Panc1 (cell line): ENCODE measurements around the gene INTS11. TPM values are rescaled to one million over a fixed set of nuclear protein-coding genes. Genes with fewer than 3 reads are reported as not detected.

Experiments
- ATAC-seq: fragments of 200-7000 bp; cut with Tn5 transposase; 2 replicates; pipeline ENCODE4 v1.9.1; 2020; ENCODE audit warnings: mild to moderate bottlenecking, moderate library complexity
- BruUV-seq: library from RNA; stranded (reverse); fragments of 400-500 nt; replicated peaks from 2 replicates; lab custom pipeline; 2021; lab: Mats Ljungman, UMichigan
- CTCF ChIA-PET: fragments of 300-600 bp; sonication (Branson Sonifier 250); formaldehyde crosslinking; loops from one replicate; lab custom pipeline; 2022; ENCODE audit warnings: antibody characterized with exemption; lab: Charles Lee
- POLR2A ChIA-PET: fragments of 300-600 bp; sonication (Branson Sonifier 250); formaldehyde crosslinking; loops from one replicate; lab custom pipeline; 2022; ENCODE audit warnings: antibody characterized with exemption; lab: Charles Lee
- DNase-seq: peaks from one replicate; pipeline ENCODE4 v3.0.0-alpha.2; 2010; ENCODE audit warnings: low read depth, low spot score
- H3K27ac ChIP-seq: 2 replicates; pipeline ENCODE4 v1.5.1; 2011; ENCODE audit warnings: mild to moderate bottlenecking, low read length, inconsistent platforms
- H3K27me3 ChIP-seq: fragments of 200-500 bp; sonication (Bioruptor generic); 2 replicates; pipeline ENCODE4 v1.6.0; 2014; ENCODE audit warnings: low read length, inconsistent platforms; ENCODE audit not compliant: control insufficient read depth, insufficient read depth
- H3K36me3 ChIP-seq: fragments of 200-500 bp; sonication (Bioruptor generic); 2 replicates; pipeline ENCODE4 v1.5.1; 2014; ENCODE audit warnings: inconsistent platforms, mild to moderate bottlenecking, low read length, moderate library complexity; ENCODE audit not compliant: control insufficient read depth, insufficient read depth
- H3K4me1 ChIP-seq: 2 replicates; pipeline ENCODE4 v1.5.1; 2011; ENCODE audit warnings: inconsistent platforms, mild to moderate bottlenecking, low read length, moderate library complexity; ENCODE audit not compliant: control insufficient read depth, insufficient read depth
- H3K4me3 ChIP-seq, 2 experiments: 2 replicates each; pipeline ENCODE4 v1.5.1; 2011 to 2012; ENCODE audit warnings: low read depth in 2 of 2, low read length in 2 of 2, mild to moderate bottlenecking in 2 of 2, inconsistent platforms in 1 of 2, moderate library complexity in 1 of 2
- H3K9me3 ChIP-seq: fragments of 200-500 bp; sonication (Bioruptor generic); 2 replicates; pipeline ENCODE4 v1.5.1; 2014; ENCODE audit warnings: low read depth, mild to moderate bottlenecking, inconsistent platforms, low read length, moderate library complexity; ENCODE audit not compliant: control insufficient read depth, insufficient read depth
- CTCF ChIP-seq: fragments of 450-650 bp; IDR thresholded peaks from 2 replicates; pipeline ENCODE4 v1.5.1; 2017; ENCODE audit warnings: mild to moderate bottlenecking
- POLR2AphosphoS5 ChIP-seq: IDR thresholded peaks from 2 replicates; pipeline ENCODE4 v1.6.1; 2012; ENCODE audit warnings: mild to moderate bottlenecking, low read depth, low read length, moderate library complexity
- REST ChIP-seq, 2 experiments: IDR thresholded peaks; 2 replicates each; pipeline ENCODE4 v1.6.1; 2011 to 2012; ENCODE audit warnings: low read depth in 2 of 2, control low read depth in 1 of 2, low read length in 1 of 2, mild to moderate bottlenecking in 1 of 2, moderate library complexity in 1 of 2; ENCODE audit not compliant: insufficient read depth in 1 of 2
- SIN3A ChIP-seq: IDR thresholded peaks from 2 replicates; pipeline ENCODE4 v1.6.1; 2012; ENCODE audit warnings: low read depth, mild to moderate bottlenecking, low read length, moderate library complexity, borderline replicate concordance; ENCODE audit not compliant: insufficient read depth
- TCF7L2 ChIP-seq: IDR thresholded peaks from 2 replicates; pipeline ENCODE4 v1.6.1; 2011; ENCODE audit warnings: mild to moderate bottlenecking, low read depth, low read length, inconsistent platforms
- in situ Hi-C: cut with HindIII; loops from 2 replicates; pipeline ENCODE4 v1.10.0; 2016; ENCODE audit warnings: low sequenced_read_pairs, low pct_unique_long_range_greater_than_20kb
- intact Hi-C: fragments of 100-400 bp; cut with micrococcal nuclease; formaldehyde crosslinking; loops from one replicate; pipeline ENCODE4 v1.10.0; 2022; ENCODE audit not compliant: unreplicated experiment
- total RNA-seq: library from RNA; stranded (reverse); gene quantifications from one replicate; pipeline ENCODE4 v1.2.1, GENCODE V29; 2021; ENCODE audit not compliant: unreplicated experiment

The INTS11 gene
- total RNA-seq, 1 experiment from 2014 or later: 114 TPM

DNA sequence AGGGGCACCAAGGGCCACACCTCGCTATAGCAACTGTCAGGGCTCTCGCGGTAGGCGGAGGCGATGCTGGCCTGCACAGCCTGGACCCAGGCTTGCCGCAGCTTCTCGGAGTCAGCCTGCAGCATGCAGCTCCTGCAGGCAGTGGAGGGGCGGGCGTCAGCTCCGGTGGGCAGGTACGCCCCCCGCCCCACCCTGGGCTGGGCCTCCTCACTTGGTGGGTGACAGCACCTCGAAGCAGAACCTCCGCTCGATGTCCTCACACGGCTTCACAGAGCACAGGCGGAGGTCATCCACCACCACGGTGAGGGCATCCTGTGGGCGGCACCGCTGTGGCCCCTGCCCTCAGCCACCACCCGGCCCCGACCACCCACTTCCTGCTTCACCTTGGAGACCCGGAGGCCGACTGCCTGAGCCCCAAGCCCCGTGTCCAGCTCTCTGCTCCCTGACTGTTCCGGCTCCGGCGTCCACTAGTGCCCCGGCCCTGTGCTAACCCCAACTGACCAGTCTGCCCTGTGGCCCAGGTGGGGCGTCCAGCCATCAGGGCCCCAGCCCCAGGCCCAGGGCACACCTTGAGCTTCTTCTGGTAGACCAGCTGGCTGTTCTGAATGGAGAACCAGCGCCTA is 26.5 kb downstream of the INTS11 start:
- ATAC-seq (no peak), DNase-seq (no peak)
- no peaks in the 10 kb centered on the region for H3K4me1 ChIP-seq
- in situ Hi-C loops: no loop called here
- intact Hi-C loops: no loop called here
- no peak overlapping the region for H3K27ac ChIP-seq
- H3K4me3 ChIP-seq: no peak overlapping the region
- BruUV-seq: no TSS peak
- ChIA-PET POLR2A (interaction anchor here (0.8 kb wide), 1 partner anchor 137 kb away, joined by 5 read pairs; no protein-coding TSS in a partner anchor), CTCF (no interaction called here)
- TF ChIP-seq POLR2AphosphoS5: no peak
- TF ChIP-seq REST (IDR thresholded peaks at IDR 0.05; ENCODE audit: insufficient read depth in 1 of 2, low read depth in 2 of 2, low read length in 1 of 2): no peak
- TF ChIP-seq CTCF: no peak
- TF ChIP-seq SIN3A: no peak
- no peak for TF ChIP-seq TCF7L2
- no peaks in the 10 kb centered on the region for H3K36me3 ChIP-seq
- H3K27me3 ChIP-seq: no peaks in the 10 kb centered on the region
- no peaks in the 10 kb centered on the region for H3K9me3 ChIP-seq

DNA sequence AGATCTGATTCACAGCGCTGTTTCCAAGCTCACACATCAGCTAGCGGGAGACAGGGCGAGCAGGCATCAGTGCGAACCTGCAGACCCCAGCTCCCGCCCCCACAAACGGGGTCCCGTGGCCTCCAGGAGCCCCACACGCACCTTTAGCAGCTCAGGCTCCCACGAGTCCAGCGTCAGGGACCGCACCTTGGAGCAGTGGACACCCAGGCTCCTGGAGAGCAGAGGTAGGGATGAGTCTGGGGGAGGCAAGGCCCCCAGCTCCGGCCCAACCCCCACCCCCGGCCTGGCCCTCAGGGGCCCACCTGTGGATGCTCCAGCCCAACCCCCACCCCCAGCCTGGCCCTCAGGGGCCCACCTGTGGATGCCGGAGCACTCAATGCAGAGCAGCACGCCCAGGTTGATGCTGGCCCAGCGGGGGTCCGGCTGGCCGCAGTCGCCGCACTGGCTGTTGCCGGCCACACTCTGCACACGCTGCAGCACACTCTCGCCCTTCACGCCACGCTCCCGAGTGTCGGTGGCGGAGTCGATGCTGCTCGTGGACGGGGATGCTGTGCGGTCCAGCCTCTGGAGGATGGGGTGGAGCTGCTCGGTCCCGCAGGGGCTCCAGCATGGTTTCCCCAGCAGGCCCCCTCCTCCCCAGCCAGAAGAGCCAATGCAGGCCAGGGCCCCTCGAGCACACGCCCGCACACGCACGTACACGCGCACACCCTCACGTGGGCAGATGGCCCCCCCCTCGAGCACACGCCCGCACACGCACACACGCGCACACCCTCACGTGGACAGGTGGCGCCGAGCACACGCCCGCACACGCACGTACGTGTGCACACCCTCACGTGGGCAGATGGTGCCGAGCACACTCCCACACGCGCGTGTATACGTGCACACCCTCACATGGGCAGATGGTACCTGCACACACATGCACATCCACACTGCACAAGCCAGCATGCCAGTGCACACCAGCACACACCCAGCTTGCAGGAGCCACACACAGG is 28.1 kb downstream of the INTS11 start:
- no peaks in the 10 kb centered on the region for H3K9me3 ChIP-seq
- TF ChIP-seq REST (IDR thresholded peaks at IDR 0.05; ENCODE audit: insufficient read depth in 1 of 2, low read depth in 2 of 2, low read length in 1 of 2) (no peak), CTCF (no peak), SIN3A (no peak), POLR2AphosphoS5 (no peak), TCF7L2 (no peak)
- no peaks in the 10 kb centered on the region for H3K27me3 ChIP-seq
- POLR2A ChIA-PET: no interaction called here
- peaks cover 2% of the 10 kb centered on the region; the same call in 1 of the 2 replicates for H3K4me1 ChIP-seq
- CTCF ChIA-PET: interaction anchor here (0.6 kb wide), 1 partner anchor 106 kb away, joined by 5 read pairs; no protein-coding TSS in a partner anchor
- no TSS peak for BruUV-seq
- H3K27ac ChIP-seq: no peak overlapping the region
- intact Hi-C loops (no loop called here), in situ Hi-C loops (no loop called here)
- H3K4me3 ChIP-seq: no peak overlapping the region
- ATAC-seq (no peak), DNase-seq (no peak)
- H3K36me3 ChIP-seq: no peaks in the 10 kb centered on the region
